ENCODE results near the gene CEP95.
"Not testable (repeated sequence)": the region's sequence is repeated elsewhere in the genome, so short reads cannot be mapped to it uniquely, and the experiment has no call there.

Gene CEP95

DNA sequence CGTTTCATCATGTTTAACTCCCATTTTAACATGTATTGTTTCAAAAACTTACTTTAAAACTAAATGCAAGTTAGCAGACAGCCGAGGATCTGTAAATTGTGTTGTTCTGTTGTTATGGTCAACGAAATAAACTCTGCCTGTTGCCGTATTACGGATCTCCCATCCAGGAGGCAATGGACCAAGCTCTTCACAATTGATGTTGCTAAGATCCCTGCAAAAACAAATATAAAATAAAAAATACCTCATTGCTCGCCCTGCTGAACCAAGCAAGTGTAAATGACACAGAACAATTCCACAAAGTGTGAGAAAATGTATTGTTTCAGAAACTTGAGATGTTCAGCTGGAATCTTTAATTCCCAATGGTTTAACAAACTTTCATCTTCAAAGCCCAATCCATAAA is 65.0 kb downstream of the CEP95 start:
- TF ChIP-seq JUND (IDR thresholded peaks at IDR 0.05; ENCODE audit: low read depth): no peak
- DNase-seq (ENCODE audit: low read depth in 1 of 2, low spot score in 1 of 2): no peak
- in situ Hi-C loops (cut with HindIII; ENCODE audit: low pct_unique_long_range_greater_than_20kb, low sequenced_read_pairs): no loop called here

GRCh38 chr17:64572682-64573154 is 65.9 kb downstream of the CEP95 start:
- peak in 1 of 2 experiments; percentile 54 for DNase-seq (ENCODE audit: low read depth in 1 of 2, low spot score in 1 of 2)
- no peak for TF ChIP-seq JUND (IDR thresholded peaks at IDR 0.05; ENCODE audit: low read depth)
- in situ Hi-C loops (cut with HindIII; ENCODE audit: low pct_unique_long_range_greater_than_20kb, low sequenced_read_pairs): no loop called here

- no peak for TF ChIP-seq JUND (IDR thresholded peaks at IDR 0.05; ENCODE audit: low read depth)
- DNase-seq (ENCODE audit: low read depth in 1 of 2, low spot score in 1 of 2): no peak
- in situ Hi-C loops (cut with HindIII; ENCODE audit: low pct_unique_long_range_greater_than_20kb, low sequenced_read_pairs): no loop called here
Measured at GRCh38 chr17:64573214-64573613, 66.4 kb downstream of the CEP95 start.

DNA sequence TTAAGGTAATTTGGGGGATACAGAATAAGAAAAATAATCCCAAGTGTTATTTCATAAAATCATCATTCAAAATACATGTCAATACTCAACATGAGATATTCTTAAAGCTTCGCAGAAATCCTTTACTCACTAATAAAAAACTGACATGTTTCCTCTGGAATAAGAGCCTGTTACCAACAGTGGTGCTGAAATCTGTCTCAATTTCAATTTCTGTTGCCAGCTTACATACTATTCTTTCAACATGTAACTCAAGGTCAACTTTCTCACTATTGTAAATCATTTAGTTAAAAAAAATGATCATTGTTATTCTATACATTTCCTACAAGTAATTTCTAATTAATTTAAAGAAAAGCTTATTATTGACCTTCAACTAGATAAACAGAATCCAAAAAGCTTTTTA is 67.9 kb downstream of the CEP95 start:
- no peak for TF ChIP-seq JUND (IDR thresholded peaks at IDR 0.05; ENCODE audit: low read depth)
- no peak for DNase-seq (ENCODE audit: low read depth in 1 of 2, low spot score in 1 of 2)
- in situ Hi-C loops (cut with HindIII; ENCODE audit: low pct_unique_long_range_greater_than_20kb, low sequenced_read_pairs): no loop called here

- TF ChIP-seq JUND (IDR thresholded peaks at IDR 0.05; ENCODE audit: low read depth): no peak
- no peak for DNase-seq (ENCODE audit: low read depth in 1 of 2, low spot score in 1 of 2)
- in situ Hi-C loops (cut with HindIII; ENCODE audit: low pct_unique_long_range_greater_than_20kb, low sequenced_read_pairs): no loop called here
Measured at GRCh38 chr17:64575431-64575830, 68.7 kb downstream of the CEP95 start.

DNA sequence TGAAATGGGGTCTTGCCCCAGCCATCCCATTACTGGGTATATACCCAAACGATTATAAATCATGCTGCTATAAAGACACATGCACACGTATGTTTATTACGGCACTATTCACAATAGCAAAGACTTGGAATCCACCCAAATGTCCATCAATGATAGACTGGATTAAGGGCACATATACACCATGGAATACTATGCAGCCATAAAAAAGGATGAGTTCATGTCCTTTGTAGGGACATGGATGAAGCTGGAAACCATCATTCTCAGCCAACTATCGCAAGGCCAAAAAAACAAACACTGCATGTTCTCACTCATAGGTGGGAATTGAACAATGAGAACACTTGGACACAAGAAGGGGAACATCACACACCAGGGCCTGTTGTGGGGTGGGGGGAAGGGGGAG is 70.2 kb downstream of the CEP95 start:
- in situ Hi-C loops (cut with HindIII; ENCODE audit: low pct_unique_long_range_greater_than_20kb, low sequenced_read_pairs); DNase-seq (ENCODE audit: low read depth in 1 of 2, low spot score in 1 of 2): not testable (repeated sequence)

DNA sequence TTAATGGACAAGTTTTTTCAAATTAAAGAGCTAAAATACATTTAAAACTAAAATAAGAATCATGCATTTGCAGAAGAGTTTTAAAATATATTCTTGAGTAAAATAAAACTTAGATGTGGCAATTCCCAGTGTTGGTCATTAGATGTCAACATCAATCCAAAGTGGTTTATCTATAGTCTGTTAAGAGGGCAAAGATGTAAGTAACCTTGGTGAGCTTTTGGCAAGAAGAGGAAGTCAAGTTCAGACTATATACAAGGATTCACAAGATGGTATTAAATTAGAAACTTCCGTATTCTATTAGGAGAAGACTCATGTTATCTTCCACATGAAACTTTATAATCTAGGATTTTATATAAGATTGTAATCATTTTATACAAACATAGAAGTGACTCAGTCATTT is 73.1 kb downstream of the CEP95 start:
- TF ChIP-seq JUND (IDR thresholded peaks at IDR 0.05; ENCODE audit: low read depth): no peak
- no peak for DNase-seq (ENCODE audit: low read depth in 1 of 2, low spot score in 1 of 2)
- in situ Hi-C loops (cut with HindIII; ENCODE audit: low pct_unique_long_range_greater_than_20kb, low sequenced_read_pairs): no loop called here

GRCh38 chr17:64580384-64581315 is 73.9 kb downstream of the CEP95 start:
- no peak for TF ChIP-seq JUND (IDR thresholded peaks at IDR 0.05; ENCODE audit: low read depth)
- in situ Hi-C loops (cut with HindIII; ENCODE audit: low pct_unique_long_range_greater_than_20kb, low sequenced_read_pairs): no loop called here
- DNase-seq (ENCODE audit: low read depth in 1 of 2, low spot score in 1 of 2): no peak

DNA sequence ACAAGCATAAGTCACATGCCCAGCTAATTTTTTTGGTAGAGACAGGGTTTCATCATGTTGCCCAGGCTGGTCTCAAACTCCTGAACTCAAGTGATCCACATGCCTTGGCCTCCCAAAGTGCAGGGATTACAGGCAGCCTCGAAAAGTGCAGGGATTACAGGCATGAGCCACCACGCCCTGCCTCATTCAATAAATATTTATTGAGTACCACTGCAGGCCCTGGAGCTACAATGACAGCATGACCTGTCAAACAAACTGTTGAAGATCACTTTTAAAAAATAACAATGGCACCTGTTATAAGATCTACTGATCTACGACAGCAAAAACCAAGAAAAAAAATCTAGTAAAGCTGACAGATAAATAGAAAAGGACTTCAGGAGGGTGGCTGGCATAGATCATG is 76.3 kb downstream of the CEP95 start:
- peak in 1 of 2 experiments; percentile 39 for DNase-seq (ENCODE audit: low read depth in 1 of 2, low spot score in 1 of 2)
- no peak for TF ChIP-seq JUND (IDR thresholded peaks at IDR 0.05; ENCODE audit: low read depth)
- in situ Hi-C loops (cut with HindIII; ENCODE audit: low pct_unique_long_range_greater_than_20kb, low sequenced_read_pairs): no loop called here

DNA sequence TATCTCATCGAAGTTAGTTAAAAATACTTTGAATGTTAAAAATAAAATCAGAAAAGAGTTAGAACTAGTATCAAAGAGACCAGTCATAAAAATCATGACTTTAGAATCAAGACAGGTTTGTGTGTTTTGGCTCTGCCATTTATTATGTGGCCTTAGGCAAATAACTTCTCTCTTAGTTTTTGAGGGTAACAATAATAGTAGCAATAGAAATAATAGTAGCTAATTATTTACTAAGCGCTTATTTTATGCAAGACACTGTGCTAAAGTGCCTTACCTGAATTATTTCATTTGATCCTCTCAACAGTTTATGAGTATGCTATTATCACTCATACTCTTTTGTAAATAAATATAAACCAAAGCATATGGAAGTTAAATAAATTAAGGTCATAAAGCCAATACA is 78.4 kb downstream of the CEP95 start:
- in situ Hi-C loops (cut with HindIII; ENCODE audit: low pct_unique_long_range_greater_than_20kb, low sequenced_read_pairs): no loop called here
- DNase-seq (ENCODE audit: low read depth in 1 of 2, low spot score in 1 of 2): no peak
- TF ChIP-seq JUND (IDR thresholded peaks at IDR 0.05; ENCODE audit: low read depth): no peak

Measured in T47D (cell line).